ENCODE data around the gene VAT1L. TPM values are rescaled to one million over a fixed set of nuclear protein-coding genes. Genes with fewer than 3 reads are reported as not detected.

Gene VAT1L
- total RNA-seq, 1 donor from 2014 or later = not detected

- Mint-ChIP-seq H3K36me3 (ENCODE audit: low read depth) (no peaks in the 10 kb centered on the region), H3K27ac (ENCODE audit: unreplicated experiment) (no peak overlapping the region), H3K4me3 (ENCODE audit: unreplicated experiment) (no peak overlapping the region), H3K27me3 (ENCODE audit: low read depth) (peaks cover 2% of the 10 kb centered on the region), H3K9me3 (ENCODE audit: low read depth) (no peaks in the 10 kb centered on the region), H3K4me1 (ENCODE audit: low read depth) (no peaks in the 10 kb centered on the region)
- no peak for DNase-seq (ENCODE audit: low spot score)
- TF ChIP-seq CTCF (IDR thresholded peaks at IDR 0.05) = no peak
Measured at GRCh38 chr16:77812856-77813500, 24.6 kb downstream of the VAT1L start.

GRCh38 chr16:77816293-77816692 lies 27.9 kb downstream of the VAT1L start:
- H3K27ac Mint-ChIP-seq (ENCODE audit: unreplicated experiment) = no peak overlapping the region
- no peak overlapping the region for H3K4me3 Mint-ChIP-seq (ENCODE audit: unreplicated experiment)
- no peak for DNase-seq (ENCODE audit: low spot score)
- no peaks in the 10 kb centered on the region for H3K9me3 Mint-ChIP-seq (ENCODE audit: low read depth)
- peaks cover 3% of the 10 kb centered on the region for H3K27me3 Mint-ChIP-seq (ENCODE audit: low read depth)
- H3K36me3 Mint-ChIP-seq (ENCODE audit: low read depth) = no peaks in the 10 kb centered on the region
- no peaks in the 10 kb centered on the region for H3K4me1 Mint-ChIP-seq (ENCODE audit: low read depth)
- no peak for TF ChIP-seq CTCF (IDR thresholded peaks at IDR 0.05)

GRCh38 chr16:77820340-77820739 lies 32.0 kb downstream of the VAT1L start:
- Mint-ChIP-seq H3K9me3 (ENCODE audit: low read depth) (no peaks in the 10 kb centered on the region), H3K36me3 (ENCODE audit: low read depth) (no peaks in the 10 kb centered on the region), H3K4me1 (ENCODE audit: low read depth) (no peaks in the 10 kb centered on the region), H3K4me3 (ENCODE audit: unreplicated experiment) (no peak overlapping the region), H3K27ac (ENCODE audit: unreplicated experiment) (no peak overlapping the region), H3K27me3 (ENCODE audit: low read depth) (peaks cover 3% of the 10 kb centered on the region)
- no peak for DNase-seq (ENCODE audit: low spot score)
- no peak for TF ChIP-seq CTCF (IDR thresholded peaks at IDR 0.05)

GRCh38 chr16:77822661-77823060 lies 34.3 kb downstream of the VAT1L start:
- Mint-ChIP-seq H3K4me3 (ENCODE audit: unreplicated experiment) (no peak overlapping the region), H3K27me3 (ENCODE audit: low read depth) (peaks cover 2% of the 10 kb centered on the region), H3K4me1 (ENCODE audit: low read depth) (no peaks in the 10 kb centered on the region), H3K36me3 (ENCODE audit: low read depth) (no peaks in the 10 kb centered on the region), H3K9me3 (ENCODE audit: low read depth) (no peaks in the 10 kb centered on the region), H3K27ac (ENCODE audit: unreplicated experiment) (no peak overlapping the region)
- TF ChIP-seq CTCF (IDR thresholded peaks at IDR 0.05) = no peak
- no peak for DNase-seq (ENCODE audit: low spot score)

GRCh38 chr16:77823067-77823466 lies 34.7 kb downstream of the VAT1L start:
- Mint-ChIP-seq H3K9me3 (ENCODE audit: low read depth) (no peaks in the 10 kb centered on the region), H3K36me3 (ENCODE audit: low read depth) (no peaks in the 10 kb centered on the region), H3K4me3 (ENCODE audit: unreplicated experiment) (no peak overlapping the region), H3K27me3 (ENCODE audit: low read depth) (peaks cover 4% of the 10 kb centered on the region), H3K4me1 (ENCODE audit: low read depth) (no peaks in the 10 kb centered on the region), H3K27ac (ENCODE audit: unreplicated experiment) (no peak overlapping the region)
- no peak for TF ChIP-seq CTCF (IDR thresholded peaks at IDR 0.05)
- DNase-seq (ENCODE audit: low spot score) = no peak

All from chondrocyte (in vitro differentiated cells).